GM18505 (cell line): ENCODE data around the gene ASF1A.
A peak's percentile ranks its signal among the peaks of the same experiment; 100 is the strongest.
"Not testable (repeated sequence)": the region's sequence is repeated elsewhere in the genome, so short reads cannot be mapped to it uniquely, and the experiment has no call there.

Experiments
- ATAC-seq: cut with Tn5 transposase; IDR thresholded peaks from one replicate; pipeline ENCODE4 v1.9.1; 2021; ENCODE audit not compliant: unreplicated experiment
- POLR2A ChIP-seq: IDR thresholded peaks from 4 replicates; pipeline ENCODE4 v1.6.1; 2011; ENCODE audit warnings: borderline replicate concordance; ENCODE audit not compliant: insufficient read depth, insufficient read length; ENCODE audit errors: extremely low read depth

Gene ASF1A

DNA sequence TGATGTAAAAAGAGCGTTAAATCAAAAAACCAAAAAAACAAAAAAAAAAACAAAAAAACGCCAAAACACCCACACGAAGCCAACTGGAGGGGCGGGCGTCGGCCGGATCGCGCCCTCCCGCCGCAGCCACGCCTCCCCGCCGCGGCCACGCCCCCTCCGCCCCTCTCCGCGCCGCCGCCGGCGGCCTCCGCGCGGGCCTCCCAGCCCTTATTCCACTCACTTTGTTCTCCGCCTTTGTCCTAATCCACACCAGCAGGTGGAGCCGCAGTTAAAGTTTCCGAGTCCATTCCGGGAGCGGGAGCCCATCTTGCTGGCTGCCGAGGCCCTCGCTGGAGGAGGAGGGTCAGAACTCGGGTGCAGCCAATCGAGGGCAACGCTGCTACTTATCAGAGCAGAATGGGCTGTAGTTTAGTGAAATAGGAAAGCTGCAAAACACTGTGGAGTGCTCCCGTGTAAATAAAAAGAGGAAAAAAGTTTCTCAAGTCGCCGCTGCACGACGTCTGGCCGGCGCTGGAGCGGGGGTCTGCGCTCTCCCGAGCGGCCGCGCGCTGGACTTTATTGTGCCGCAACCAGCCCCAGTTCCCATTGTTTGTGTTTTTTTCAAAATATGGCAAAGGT is at the start of gene ASF1A:
ASF1A (plus strand) TSS at position 346 of the 618 bp plus-strand sequence; CDS start at position 608, 262 bp downstream.
- peak; percentile 76 for TF ChIP-seq POLR2A
- ATAC-seq: peak; percentile 61

DNA sequence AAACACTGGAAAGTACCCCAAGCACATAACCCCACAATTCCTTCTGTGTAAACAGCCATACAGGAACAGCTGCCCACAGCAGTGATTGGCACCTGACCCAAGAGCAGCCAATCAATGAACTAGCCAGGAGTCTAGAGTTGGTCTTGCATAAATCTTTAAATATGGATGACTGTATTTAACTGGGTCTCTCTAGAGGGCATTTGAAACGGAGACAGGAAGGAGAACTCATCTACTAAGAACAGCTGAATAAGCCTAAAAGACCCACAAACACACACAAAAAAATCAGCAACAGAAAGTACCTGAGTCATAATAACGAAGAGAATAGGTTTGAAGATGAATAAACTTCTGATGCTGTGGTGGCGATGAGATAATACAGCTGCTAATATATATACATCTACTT is 49.0 kb upstream of the ASF1A start:
- no peak for TF ChIP-seq POLR2A
- peak; percentile 46 for ATAC-seq

DNA sequence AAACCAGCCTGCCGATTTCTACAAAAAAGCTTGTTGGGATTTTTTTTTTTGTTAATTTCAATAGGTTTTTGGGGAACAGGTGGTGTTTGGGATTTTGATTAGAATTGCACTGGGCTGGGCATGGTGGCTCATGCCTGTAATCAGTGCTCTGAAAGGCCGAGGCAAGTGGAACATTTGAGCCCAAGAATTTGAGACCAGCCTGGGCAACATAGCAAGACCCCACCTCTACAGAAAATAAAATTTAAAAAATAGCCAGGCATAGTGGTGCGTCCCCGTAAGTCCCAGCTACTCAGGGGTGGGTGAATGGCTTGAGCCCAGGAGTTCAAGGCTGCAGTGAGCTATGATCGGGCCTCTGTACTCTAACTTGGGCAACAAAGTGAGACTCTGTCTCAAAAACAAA is 40.5 kb upstream of the ASF1A start:
- ATAC-seq: no peak
- no peak for TF ChIP-seq POLR2A

DNA sequence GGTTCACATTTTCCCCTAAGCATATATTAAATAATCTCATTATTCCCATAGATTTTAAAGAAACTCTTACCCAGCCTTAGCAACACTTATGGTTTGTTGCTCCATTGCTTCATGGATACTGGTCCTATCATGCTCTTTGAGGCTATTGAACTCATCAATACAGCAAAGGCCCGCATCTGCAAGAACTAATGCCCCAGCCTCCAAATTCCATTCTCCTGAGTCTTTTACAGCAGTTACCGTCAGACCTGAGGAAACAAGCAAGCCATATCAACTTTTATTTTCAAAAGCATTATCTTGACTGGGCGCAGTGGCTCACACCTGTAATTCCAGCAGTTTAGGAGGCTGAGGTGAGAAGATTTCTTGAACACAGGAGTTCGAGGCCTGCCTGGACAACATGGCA is 37.7 kb upstream of the ASF1A start:
- no peak for ATAC-seq
- TF ChIP-seq POLR2A: no peak

DNA sequence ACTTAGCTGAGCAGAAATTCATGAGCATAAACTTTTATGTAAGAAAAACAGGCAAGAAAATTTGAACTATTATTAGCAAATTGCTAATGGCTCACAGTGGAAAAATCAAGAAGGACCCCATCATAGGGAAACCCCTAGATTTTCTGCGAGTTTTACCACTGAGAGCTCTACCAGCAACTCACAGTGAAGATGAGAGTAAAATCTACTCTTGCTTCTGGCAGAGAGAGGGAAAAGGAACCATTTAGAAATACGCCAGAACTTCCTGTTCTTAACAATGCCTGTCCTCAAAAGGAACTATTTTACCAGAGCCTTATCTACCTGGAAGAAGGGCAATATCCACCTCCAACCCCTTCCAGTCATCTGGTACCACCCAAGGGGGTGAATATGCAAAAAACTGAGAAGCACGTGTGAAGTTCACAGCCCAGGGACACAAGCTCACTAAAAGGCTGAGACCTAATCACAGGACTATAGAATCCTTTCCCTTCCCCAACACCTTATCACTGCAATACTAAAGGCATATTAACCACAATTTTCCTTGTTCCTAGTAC is 34.4 kb upstream of the ASF1A start:
- ATAC-seq: peak; percentile 54
- no peak for TF ChIP-seq POLR2A

DNA sequence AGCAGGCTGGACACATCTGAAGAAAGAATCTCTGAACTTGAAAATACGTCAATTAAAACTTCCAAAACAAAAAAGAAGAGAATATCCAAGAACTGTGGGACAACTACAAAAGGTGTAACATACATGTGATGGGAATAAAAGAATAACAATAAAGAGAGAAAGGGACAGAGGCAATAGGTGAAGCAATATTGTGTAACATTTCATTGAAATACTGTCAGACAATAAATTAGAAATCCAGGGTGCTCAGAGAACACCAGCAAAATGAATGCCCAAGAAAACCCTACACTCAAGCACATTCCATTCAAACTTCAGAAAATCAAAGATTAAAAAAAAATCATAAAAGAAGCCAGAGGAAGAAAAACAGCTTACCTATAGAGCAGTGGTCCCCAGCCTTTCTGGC is 33.6 kb upstream of the ASF1A start:
- ATAC-seq: no peak
- no peak for TF ChIP-seq POLR2A

DNA sequence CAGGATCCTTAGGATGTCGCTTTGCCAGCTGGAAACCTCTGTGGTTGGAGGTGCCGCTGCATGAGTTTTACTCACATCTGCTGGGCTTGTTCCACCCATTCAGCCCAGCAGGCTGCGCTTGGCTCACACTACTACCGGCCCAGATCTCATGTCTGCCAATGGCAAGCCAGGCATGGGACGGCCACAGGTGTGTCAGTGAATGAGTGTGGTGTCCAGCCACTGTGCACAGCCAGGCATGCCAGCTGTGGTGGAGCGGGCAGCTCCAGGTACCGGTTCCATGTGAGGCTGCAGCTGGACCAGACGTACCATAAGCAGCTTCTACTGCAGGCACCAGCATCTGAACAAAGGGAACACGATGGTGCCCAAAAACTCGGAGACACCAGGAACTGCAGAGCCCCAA is 33.1 kb upstream of the ASF1A start:
- no peak for TF ChIP-seq POLR2A
- no peak for ATAC-seq

DNA sequence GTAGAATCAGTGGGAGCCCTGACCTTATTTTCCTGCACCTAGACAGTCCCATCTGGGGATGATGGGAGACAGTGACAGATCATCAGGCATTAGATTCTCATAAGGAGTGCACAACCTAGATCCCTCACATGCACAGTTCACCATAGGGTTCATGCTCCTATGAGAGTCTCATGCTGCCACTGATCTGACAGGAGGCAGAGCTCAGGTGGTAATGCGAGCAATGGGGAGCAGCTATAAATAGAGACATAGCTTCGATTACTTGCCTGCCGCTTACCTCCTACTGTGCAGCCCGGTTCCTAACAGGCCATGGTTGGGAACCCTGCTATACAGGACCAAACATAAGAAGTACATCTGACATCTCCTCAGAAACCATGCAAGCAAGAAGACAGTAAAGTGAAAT is 31.5 kb upstream of the ASF1A start:
- TF ChIP-seq POLR2A: no peak
- ATAC-seq: no peak

DNA sequence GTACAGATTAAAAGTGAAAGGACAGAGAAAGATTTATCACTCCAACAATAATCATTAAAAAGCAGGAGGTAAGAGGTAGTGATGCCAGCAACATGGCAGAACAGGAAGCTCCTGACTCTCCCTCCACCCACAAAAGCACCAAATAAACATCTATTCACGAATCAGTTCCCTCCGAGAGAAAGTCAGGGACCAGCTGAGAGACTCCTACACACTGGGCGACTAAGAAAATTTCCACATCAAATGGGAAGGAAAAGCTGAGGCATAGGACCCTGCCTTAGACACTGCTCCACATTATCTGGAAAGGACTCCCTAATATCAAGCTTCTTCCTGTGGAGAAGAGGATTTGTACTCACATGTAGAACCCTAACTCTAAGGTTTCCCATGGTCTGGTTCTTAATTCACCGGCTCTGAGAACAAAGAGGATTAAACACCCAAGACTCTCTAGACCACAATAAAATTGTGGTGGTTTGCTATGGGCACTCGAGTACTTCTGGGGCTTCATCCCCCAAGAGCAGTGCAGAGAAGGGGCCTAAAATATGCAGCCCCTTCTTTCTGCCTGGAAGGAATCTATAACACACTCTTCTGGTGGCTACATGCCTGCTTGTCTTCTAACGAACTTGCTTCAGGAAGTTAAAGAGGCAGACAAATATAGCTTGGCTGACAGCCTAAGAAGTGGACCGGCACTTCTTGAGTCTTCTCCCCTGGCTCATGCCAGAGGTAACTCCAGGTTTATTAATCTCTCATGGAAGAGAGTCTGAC is 29.4 kb upstream of the ASF1A start:
- no peak for ATAC-seq
- no peak for TF ChIP-seq POLR2A

DNA sequence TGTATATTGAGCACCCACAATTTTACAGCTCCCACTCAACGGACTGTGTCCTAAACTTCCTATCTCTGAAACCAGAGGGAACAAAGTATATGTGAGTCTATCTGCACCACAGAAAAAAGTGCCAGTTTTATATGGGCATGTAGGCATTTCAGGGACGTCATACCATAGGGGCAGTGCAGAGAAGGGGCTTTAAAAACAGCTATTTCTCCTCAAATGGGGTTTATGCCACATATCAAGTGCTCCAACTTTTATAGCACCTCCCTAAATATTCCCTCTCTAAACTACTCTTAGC is 28.9 kb upstream of the ASF1A start:
- ATAC-seq: no peak
- no peak for TF ChIP-seq POLR2A

DNA sequence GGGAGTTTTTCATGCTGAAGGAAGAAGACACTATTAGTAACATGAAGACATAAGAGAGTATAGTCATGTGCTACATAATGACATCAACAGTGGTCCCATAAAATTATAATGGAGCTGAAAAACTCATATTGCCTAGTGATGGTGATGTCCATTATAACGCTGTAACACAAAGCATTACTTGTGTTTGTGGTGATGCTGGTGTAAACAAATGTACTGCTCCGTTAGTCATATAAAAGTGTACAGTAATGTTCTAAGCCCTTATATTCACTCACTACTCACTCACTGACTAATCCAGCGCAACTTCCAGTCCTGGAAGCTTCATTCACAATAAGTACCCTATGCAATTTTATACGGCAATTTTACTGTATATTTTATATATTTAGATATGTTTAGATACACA is 26.8 kb upstream of the ASF1A start:
- no peak for ATAC-seq
- TF ChIP-seq POLR2A: no peak

DNA sequence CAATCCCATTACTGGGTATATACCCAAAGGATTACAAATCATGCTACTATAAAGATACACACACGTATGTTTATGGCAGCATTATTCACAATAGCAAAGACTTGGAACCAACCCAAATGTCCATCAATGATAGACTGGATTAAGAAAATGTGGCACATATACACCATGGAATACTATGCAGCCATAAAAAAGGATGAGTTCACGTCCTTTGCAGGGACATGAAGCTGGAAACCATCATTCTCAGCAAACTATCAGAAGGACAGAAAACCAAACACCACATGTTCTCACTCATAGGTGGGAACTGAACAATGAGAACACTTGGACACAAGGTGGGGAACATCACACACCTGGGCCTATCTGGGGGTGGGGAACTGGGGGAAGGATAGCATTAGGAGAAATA is 25.1 kb upstream of the ASF1A start:
- not testable (repeated sequence) for ATAC-seq

DNA sequence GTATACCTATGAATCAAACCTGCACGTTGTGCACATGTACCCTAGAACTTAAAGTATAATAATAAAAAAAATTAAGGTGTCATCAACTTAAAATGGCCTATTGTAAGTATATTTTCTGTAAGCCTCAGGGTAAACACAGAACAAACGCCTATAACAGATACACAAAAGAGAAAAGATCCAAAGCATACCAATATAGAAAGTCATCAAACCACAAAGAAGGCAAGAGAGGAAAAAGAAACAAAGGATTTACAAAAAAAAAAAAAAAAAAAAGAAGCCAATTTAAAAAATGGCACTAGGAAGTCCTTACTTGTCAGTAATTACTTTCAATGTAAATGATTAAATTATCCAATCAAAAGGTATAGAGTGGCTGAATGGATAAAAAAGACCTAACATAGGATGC is 24.6 kb upstream of the ASF1A start:
- no peak for TF ChIP-seq POLR2A
- no peak for ATAC-seq

DNA sequence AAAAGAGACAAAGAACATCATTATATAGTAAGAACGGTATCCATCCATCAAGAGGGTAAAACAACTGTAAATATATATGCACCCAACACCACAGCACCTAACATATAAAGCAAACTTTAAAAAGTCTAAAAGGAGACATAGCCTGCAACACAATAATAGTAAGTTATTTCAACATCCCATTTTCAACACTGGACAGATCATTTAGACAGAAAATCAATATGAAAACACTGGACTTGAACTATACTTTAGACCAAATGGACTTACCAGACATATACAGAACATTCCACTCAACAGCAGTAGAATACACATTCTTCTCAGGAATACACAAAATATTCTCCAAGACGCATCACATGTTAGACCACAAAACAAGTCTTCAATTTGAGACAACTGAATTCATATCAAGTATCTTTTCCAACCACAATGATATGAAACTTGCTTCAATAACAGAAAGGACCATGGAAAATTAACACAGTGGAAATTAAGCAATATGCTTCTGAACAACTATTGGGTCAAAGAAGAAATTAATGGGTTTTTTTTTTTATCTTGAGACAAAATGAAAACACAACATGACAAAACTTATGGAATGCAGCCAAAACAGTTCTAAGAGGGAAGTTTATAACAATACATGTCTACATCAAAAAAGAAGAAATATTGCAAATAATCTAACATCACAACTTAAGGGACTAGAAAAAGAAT is 23.9 kb upstream of the ASF1A start:
- no peak for TF ChIP-seq POLR2A
- ATAC-seq: no peak
